Measurements from ENCODE around the gene RPL5.

The RPL5 gene

DNA sequence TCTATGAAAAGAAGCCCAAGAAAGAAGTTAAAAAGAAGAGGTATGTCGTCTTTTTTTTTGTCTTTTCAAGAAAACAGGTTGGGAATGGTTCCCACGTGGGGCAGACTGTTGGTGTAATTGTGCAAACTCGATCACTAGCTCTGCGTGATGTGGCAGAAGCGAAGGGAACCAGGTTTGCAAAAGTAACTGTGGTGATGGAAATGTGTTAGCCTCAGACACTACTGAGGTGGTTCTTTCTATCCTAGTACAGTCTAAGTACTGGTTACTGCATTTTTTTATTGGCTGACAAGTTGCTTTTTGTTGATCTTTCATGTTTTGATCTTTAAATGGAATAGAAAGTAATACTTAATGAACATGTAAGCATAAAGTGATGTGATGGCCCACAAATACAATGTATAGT is 8.8 kb downstream of the RPL5 start:
- peaks cover 60% of the 10 kb centered on the region for H3K4me1 Mint-ChIP-seq
- no peak for ATAC-seq

DNA sequence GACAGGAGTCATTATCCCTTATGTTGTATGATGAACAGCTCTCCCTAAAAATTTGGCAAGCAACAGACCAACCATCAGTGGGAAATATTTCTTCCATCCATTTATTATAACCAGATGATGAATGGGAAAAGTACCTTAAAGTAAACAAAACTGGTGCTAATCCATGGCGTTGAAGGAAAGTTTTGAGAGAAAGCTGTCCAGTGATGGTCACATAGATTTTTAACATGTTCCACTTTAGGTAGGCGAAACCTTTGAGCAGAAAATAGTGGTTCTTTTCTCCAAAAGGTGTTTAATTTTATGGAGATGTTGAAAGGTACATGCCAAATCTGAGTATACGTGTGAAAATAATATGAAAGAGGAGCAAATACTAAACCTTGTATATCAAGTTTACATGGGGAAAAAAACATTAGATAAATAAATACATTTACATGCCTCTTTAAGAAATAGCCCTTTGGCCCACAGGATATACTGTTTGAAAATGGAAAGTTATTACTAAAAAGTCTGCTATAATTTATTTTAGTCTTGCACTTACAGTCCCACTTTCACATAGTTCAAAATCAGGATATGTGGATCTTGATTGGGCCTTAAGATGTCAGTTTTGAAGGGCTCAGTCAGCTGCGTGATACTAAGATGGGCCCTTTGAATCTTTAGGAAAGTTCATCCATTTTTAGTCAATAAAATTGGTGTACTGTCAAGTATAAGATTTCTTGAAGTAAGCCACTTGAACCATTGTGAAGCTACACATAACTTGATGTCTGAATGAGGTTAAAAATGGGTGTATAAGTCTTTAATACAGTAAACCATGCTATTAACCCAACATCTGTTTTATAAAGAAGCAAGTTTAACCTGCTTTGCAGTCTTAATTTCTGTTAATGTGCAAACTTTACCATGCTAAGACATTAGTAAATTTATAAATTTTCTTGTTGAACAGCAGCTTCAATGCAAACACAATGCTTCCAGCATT is 10.5 kb downstream of the RPL5 start:
- no peak for ATAC-seq
- no peak overlapping the region for H3K4me3 Mint-ChIP-seq
- no peak for DNase-seq
- H3K9me3 Mint-ChIP-seq: no peaks in the 10 kb centered on the region
- no peaks in the 10 kb centered on the region for H3K27me3 Mint-ChIP-seq
- H3K27ac Mint-ChIP-seq: no peak overlapping the region
- peaks cover 42% of the 10 kb centered on the region for H3K4me1 Mint-ChIP-seq

More for the DNA sequence above, 8.8 kb downstream of the RPL5 start:
- no peaks in the 10 kb centered on the region for H3K27me3 Mint-ChIP-seq
- no peak for DNase-seq
- no peak overlapping the region for H3K4me3 Mint-ChIP-seq
- no peak overlapping the region for H3K27ac Mint-ChIP-seq
- no peaks in the 10 kb centered on the region for H3K9me3 Mint-ChIP-seq

DNA sequence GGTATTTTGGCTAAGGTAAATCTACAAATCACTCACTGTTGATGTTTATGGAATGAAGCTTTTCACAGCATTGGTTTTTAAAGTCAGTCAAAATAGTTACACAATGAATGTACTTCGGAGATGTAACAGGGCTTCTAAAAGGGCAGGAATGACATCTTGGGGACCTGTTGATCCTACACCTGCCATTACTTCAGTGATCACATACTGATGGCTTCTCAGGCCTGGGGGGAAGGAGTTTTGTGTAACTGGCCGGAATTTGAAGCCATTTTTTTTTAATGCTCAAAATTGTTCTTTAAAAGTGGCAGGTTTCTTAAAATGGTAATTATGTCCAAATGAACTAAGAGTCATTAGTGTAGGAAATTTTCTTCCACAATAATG is 11.2 kb downstream of the RPL5 start:
- ATAC-seq (no peak), DNase-seq (no peak)
- Mint-ChIP-seq H3K9me3 (no peaks in the 10 kb centered on the region), H3K27me3 (no peaks in the 10 kb centered on the region), H3K27ac (peak overlapping the region in 1 of 2 donors; percentile 79), H3K4me3 (no peak overlapping the region), H3K4me1 (peaks cover 36% of the 10 kb centered on the region)

DNA sequence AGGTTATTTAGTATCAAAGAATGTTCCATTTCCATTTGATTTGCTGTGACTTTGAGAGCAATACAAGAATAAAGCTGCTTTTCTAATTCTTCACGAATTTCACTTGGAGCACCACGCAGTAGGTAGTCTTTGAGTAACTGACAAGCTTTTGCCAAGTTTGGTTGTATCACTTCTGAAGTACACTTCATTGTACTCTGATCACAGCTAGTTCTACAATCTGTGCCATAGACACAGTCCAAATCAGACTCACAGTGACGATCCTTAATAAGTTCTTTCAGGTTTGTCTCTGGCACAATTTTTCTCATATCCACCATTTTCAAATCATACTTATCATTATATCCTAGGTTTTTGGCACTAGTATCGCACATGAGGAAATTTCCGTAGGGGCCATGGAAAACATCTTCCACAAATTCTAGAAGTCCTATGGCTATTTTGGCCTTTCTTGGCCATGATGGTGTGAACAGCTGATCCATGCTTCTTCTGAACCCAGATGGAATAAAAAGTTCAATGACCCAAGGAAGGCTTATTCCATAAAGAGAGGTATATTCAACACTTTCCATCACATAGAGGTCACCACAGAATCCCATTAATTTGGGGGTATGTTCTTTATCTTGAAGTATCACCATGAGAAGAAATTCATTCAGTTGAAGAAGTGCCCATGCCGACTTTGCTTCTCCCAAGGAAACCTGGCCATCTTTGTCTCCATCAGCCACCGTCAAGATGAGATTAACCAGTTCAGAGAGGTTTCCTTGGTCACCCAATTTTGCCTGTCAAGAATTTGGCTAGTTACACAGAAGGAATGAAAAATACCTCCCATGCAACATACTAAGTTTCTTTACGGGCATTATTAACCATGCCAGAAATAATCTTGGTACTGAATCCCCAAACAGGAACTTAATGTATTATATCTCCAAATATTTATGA is 11.9 kb downstream of the RPL5 start:
- peaks cover 29% of the 10 kb centered on the region for H3K4me1 Mint-ChIP-seq
- H3K27ac Mint-ChIP-seq: peak overlapping the region in 1 of 2 donors; percentile 9
- H3K4me3 Mint-ChIP-seq: no peak overlapping the region
- H3K27me3 Mint-ChIP-seq: no peaks in the 10 kb centered on the region
- ATAC-seq: no peak
- DNase-seq: no peak
- H3K9me3 Mint-ChIP-seq: no peaks in the 10 kb centered on the region

DNA sequence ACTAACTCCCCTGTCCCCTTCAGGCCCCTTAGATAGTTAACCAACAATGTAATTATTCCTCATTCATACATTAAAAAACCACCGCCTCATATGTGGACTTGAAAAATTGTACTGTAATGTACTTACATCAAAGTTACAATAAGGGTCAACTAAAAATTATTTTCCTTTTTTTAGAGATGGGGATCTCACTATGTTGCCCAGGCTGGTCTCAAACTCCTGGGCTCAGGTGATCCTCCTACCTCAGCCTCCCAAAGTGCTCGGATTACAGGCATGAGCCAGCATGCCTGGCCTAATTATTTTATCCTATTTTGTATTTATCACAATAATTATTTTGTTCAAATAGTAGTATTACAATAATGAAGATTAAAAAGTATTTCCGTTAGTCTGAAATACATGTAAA is 12.6 kb downstream of the RPL5 start:
- DNase-seq (no peak), ATAC-seq (no peak)
- Mint-ChIP-seq H3K27ac (no peak overlapping the region), H3K4me1 (peaks cover 22% of the 10 kb centered on the region), H3K9me3 (no peaks in the 10 kb centered on the region), H3K4me3 (no peak overlapping the region), H3K27me3 (no peaks in the 10 kb centered on the region)

DNA sequence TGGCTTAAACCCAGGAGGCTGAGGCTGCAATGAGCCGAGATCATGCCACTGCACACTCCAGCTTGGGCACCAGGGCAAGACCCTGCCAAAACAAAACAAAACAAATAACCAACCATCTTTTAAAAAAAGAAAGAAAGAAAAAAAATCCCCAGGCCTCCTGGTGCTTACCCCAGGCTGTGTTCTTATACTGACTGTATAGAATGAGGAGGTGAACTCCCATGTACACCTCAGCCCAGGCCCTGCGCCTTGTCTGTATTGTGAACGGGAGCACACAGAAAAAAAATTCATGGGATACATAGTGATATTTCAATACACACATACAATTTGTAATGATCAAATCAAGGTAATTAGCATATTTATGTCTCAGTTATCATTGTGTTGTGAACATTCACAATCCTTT is 14.1 kb downstream of the RPL5 start:
- ATAC-seq (peak; percentile 26), DNase-seq (no peak)
- Mint-ChIP-seq H3K27me3 (no peaks in the 10 kb centered on the region), H3K9me3 (no peaks in the 10 kb centered on the region), H3K4me1 (peaks cover 9% of the 10 kb centered on the region), H3K4me3 (no peak overlapping the region), H3K27ac (no peak overlapping the region)

DNA sequence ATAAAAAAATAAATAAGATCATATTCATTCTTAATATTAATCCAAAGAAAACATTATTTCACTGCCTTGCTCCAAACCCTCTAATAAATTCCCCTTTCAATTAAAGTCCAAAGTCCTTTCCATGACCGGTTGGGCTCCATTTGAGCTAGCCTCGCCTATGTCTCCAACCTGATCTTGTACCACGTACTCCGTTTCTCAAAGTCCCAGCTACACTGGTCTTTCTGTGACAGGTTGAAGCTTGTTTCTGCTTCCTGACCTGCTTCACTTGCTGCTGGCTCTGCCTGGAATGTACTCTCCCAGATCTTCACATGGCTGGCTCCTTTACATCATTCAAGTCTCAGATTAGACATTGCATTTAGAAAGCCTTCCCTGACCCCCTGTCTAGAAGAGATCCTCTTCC is 16.4 kb downstream of the RPL5 start:
- Mint-ChIP-seq H3K27me3 (no peaks in the 10 kb centered on the region), H3K4me1 (peaks cover 12% of the 10 kb centered on the region), H3K4me3 (no peak overlapping the region), H3K9me3 (no peaks in the 10 kb centered on the region), H3K27ac (no peak overlapping the region)
- ATAC-seq (no peak), DNase-seq (no peak)

DNA sequence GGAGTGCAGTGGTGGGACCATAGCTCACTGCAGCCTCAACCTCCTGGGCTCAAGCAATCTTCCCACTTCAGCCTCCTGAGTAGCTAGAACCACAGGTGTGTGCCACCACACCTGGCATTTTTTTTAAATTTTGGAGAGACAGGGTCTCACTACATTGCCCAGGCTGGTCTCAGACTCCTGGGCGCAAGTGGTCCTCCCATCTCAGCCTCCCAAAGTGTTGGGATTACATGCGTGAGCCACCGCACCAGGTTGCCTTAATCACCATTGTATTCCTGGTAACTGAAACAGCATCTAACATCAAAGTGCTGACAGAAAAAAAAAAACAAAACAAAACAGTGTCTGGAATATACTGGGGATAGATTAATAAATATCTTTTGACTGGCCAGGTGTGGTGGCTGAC is 18.2 kb downstream of the RPL5 start:
- no peak for ATAC-seq
- H3K27me3 Mint-ChIP-seq: no peaks in the 10 kb centered on the region
- peak overlapping the region in 1 of 2 donors; percentile 44 for H3K27ac Mint-ChIP-seq
- H3K9me3 Mint-ChIP-seq: no peaks in the 10 kb centered on the region
- H3K4me1 Mint-ChIP-seq: peaks cover 22% of the 10 kb centered on the region
- H3K4me3 Mint-ChIP-seq: no peak overlapping the region
- DNase-seq: no peak

DNA sequence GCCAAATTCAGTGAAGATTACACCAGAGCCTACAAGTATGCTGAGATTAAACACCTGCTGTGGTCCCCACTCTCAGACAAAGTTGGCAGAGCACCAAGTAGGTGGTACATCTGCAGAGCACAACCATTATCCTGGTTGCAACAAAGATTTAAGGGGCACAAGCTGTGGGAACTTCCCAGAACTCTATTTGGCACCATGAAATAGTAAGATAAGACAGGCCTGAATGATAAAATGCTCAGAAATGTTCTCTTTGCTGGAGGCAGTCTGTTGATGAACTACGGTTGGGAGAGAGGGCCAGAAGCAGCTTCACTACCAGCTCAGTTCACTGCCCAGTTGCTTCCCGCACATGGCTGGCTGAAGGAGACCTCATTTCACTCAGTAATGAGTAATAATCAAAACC is 19.9 kb downstream of the RPL5 start:
- peak overlapping the region in 1 of 2 donors; percentile 9 for H3K27ac Mint-ChIP-seq

DNA sequence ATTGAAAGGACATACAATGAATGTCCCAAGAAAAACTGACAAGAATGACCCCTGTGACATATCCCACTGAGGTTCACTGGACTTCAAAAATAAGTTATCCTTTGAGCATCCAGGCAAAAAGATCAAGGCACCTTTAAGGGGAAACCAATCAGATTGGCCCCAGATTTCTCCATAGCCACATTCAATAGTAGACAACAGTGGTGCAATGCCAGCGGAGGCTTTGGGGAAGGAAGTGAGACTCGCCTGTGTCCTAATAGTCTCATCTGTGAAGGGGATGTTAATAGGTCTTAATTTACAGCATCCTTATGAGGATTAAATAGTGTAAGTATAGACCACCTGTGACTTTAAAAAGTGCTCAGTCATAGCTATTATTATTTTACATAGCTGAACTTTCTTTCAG is 21.5 kb downstream of the RPL5 start:
- no peak overlapping the region for H3K27ac Mint-ChIP-seq
- ATAC-seq (no peak), DNase-seq (no peak)
- no peak overlapping the region for H3K4me3 Mint-ChIP-seq
- H3K4me1 Mint-ChIP-seq: peaks cover 26% of the 10 kb centered on the region
- H3K27me3 Mint-ChIP-seq: no peaks in the 10 kb centered on the region
- no peaks in the 10 kb centered on the region for H3K9me3 Mint-ChIP-seq

More for the DNA sequence above, 19.9 kb downstream of the RPL5 start:
- H3K4me3 Mint-ChIP-seq: no peak overlapping the region
- H3K4me1 Mint-ChIP-seq: peaks cover 22% of the 10 kb centered on the region
- ATAC-seq: no peak
- no peak for DNase-seq
- H3K27me3 Mint-ChIP-seq: no peaks in the 10 kb centered on the region
- no peaks in the 10 kb centered on the region for H3K9me3 Mint-ChIP-seq

DNA sequence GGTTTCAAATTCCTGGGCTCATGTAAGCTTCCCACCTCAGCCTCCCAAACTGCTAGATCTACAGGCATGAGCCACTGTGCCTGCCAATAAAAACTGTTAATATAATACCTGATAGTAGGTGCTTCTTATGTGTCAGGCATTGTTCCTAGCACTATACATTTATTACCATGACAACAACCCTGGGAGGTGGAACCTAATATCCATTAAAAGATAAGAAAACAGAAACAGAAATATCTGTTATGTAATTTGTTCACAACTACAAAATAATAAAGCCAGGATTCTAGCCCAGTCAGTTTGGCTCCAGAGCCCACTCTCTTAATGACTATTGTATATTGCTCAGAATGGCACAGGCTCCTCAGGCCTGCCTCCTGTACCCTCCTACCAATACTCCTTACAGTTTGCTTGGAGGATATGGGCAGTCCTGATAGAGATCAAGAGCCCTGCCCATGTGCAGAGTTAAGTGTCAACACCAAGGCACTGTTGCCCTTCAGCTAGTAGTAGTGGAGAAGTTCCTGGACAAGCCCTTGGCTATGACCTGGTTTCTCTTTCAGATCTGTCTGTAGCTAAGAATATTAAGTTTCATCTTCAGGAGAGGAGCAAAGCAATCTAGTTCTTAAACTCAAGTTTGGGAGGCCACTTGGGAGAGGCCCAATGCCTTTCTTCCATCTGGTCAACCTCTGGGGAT is 22.4 kb downstream of the RPL5 start:
- Mint-ChIP-seq H3K9me3 (no peaks in the 10 kb centered on the region), H3K4me1 (peaks cover 36% of the 10 kb centered on the region), H3K27ac (no peak overlapping the region), H3K27me3 (no peaks in the 10 kb centered on the region), H3K4me3 (no peak overlapping the region)
- peak; percentile 27 for ATAC-seq
- DNase-seq: no peak

DNA sequence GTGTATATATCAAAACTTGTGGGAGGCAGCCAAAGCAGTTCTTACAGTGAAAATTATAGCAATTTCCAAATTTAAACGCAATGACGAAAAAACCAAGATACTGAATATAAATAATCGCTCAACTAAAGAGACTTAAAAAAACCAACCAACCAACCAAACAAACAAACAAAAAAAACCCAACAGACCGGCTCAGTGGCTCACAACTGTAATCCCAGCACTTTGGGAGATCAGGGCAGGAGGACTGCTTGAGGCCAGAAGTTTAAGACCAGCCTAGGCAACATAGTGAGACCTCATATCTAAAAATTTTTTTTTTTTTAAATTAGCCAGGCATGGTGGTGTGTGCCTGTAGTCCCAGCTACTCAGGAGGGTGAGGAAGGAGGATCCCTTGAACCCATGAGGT is 23.4 kb downstream of the RPL5 start:
- no peak overlapping the region for H3K27ac Mint-ChIP-seq
- H3K4me1 Mint-ChIP-seq: peaks cover 39% of the 10 kb centered on the region
- no peak for ATAC-seq
- no peak overlapping the region for H3K4me3 Mint-ChIP-seq
- DNase-seq: no peak
- no peaks in the 10 kb centered on the region for H3K27me3 Mint-ChIP-seq
- no peaks in the 10 kb centered on the region for H3K9me3 Mint-ChIP-seq

DNA sequence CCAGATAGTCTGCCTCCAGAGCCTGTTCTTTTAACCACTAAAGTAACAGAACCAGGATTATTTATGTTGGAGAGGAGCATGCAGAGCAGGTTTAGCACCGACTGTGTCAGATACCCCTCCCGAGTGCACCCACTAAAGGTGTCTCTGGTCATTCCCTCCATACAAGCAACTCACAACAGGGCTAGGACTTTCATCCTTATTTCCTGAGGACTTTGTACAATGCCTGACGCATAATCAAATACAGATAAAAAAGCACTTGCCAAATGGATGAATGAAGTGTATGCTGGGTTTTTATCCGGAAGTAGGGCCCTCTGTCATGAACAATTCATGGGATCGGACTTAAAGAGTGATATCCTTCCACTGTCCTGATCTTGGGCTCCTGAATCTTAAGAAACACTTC is 26.0 kb downstream of the RPL5 start:
- DNase-seq (no peak), ATAC-seq (no peak)
- H3K27ac Mint-ChIP-seq: no peak overlapping the region
- H3K4me3 Mint-ChIP-seq: no peak overlapping the region
- H3K9me3 Mint-ChIP-seq: no peaks in the 10 kb centered on the region
- peaks cover 27% of the 10 kb centered on the region for H3K4me1 Mint-ChIP-seq
- no peaks in the 10 kb centered on the region for H3K27me3 Mint-ChIP-seq

DNA sequence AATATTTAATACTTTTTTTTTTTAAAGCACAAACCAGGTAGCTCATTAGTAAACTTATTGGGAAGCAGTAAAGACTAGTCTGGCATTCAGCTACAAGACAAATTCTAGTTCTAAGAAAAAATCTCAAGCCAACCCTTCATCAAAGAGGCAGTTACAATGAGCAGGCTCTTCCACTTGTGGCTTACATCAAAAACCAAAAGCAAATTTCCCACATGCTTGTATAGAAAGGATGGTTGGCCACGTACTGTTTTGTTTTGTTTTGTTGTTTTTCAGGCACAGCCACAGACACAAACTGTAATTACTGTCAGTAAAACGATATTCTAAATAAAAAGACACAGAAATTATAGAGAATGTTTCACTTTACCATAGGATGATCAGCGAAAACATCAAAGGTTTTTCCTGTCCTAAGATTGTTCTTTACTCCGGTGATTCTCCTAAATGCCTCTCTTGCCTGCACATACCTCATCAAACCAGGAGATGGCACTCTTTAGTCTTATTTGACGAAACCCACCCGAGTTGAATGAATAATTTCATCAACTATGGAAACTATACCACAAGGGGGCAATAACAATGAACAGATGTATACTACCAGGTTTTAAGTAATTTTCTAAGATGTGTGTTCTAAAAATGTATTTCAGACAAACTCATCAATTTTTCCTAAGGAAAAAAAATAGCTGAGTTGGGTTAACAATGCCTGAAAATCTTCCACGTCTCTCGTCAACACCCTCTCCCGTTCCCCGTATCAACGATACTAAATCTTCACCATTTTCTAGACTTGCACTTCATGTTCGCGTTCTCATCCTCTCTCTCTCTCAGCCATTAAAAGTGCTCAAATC is 26.9 kb downstream of the RPL5 start:
- peak; percentile 83 for ATAC-seq
- peak; percentile 50 to 60 for DNase-seq
- H3K27ac Mint-ChIP-seq: no peak overlapping the region
- H3K4me1 Mint-ChIP-seq: peaks cover 27% of the 10 kb centered on the region
- H3K4me3 Mint-ChIP-seq: peak overlapping the region; percentile 31 to 54
- no peaks in the 10 kb centered on the region for H3K27me3 Mint-ChIP-seq
- H3K9me3 Mint-ChIP-seq: no peaks in the 10 kb centered on the region
